HCT116 (cell line): Measurements from ENCODE around the gene KAT6B. TPM values are rescaled to one million over a fixed set of nuclear protein-coding genes. Genes with fewer than 3 reads are reported as not detected.

Experiments used
- ATAC-seq: fragments of 200-7000 bp; cut with Tn5 transposase; 2 replicates; pipeline ENCODE4 v1.9.1; 2020; ENCODE audit warnings: mild to moderate bottlenecking, moderate library complexity
- BruUV-seq: library from RNA; stranded (reverse); fragments of 400-500 nt; replicated peaks from 2 replicates; lab custom pipeline; 2021; lab: Mats Ljungman, UMichigan
- CTCF ChIA-PET: fragments of 300-600 bp; sonication (Branson Sonifier 250); formaldehyde crosslinking; loops from one replicate; lab custom pipeline; 2021; ENCODE audit warnings: antibody characterized with exemption; lab: Charles Lee
- POLR2A ChIA-PET: fragments of 300-600, 350-600 bp; sonication (Branson Sonifier 250); formaldehyde crosslinking; loops from one replicate; lab custom pipeline; 2021; ENCODE audit warnings: antibody characterized with exemption; lab: Charles Lee
- RAD21 ChIA-PET, 2 experiments: fragments of 300-600 bp; sonication (Branson Sonifier 250); formaldehyde crosslinking; loops; one replicate each; lab custom pipeline; 2023; ENCODE audit warnings: low total read pairs in 2 of 2; ENCODE audit not compliant: uncharacterized antibody in 2 of 2, unreplicated experiment in 2 of 2, low non-redundant PET in 1 of 2; lab: Charles Lee
- DNase-seq: peaks from one replicate; pipeline ENCODE4 v3.0.0-alpha.2; 2010; ENCODE audit warnings: low read depth, low spot score
- H2AFZ ChIP-seq: fragments of 200-600 bp; shearing (Covaris generic), sonication (generic); 2 replicates; pipeline ENCODE4 v1.6.1; 2017; ENCODE audit warnings: low read depth, mixed run types, mixed read lengths, antibody characterized with exemption, low read length; ENCODE audit not compliant: poor library complexity, severe bottlenecking
- H3K27ac ChIP-seq: 2 replicates; pipeline ENCODE4 v1.5.1; 2012; ENCODE audit warnings: low read depth, low read length
- H3K27me3 ChIP-seq: fragments of 200-600 bp; sonication (generic); 2 replicates; pipeline ENCODE4 v1.6.1; 2016; ENCODE audit warnings: mixed run types, low read length, mixed read lengths; ENCODE audit not compliant: insufficient read depth
- H3K36me3 ChIP-seq, 2 experiments: fragments of 200-500 bp in 1 of 2; fragments of 200-600 bp in 1 of 2; sonication (Bioruptor generic) in 1 of 2; sonication (generic) in 1 of 2; 2 replicates each; pipeline versions ENCODE4 v1.5.1 to v1.6.1; 2014 to 2016; ENCODE audit warnings: low read length in 2 of 2, inconsistent platforms in 1 of 2, mixed read lengths in 1 of 2, mixed run types in 1 of 2; ENCODE audit not compliant: insufficient read depth in 2 of 2, control insufficient read depth in 1 of 2
- H3K4me1 ChIP-seq, 2 experiments: fragments of 200-600 bp in 1 of 2; sonication (generic) in 1 of 2; 2 replicates each; pipeline versions ENCODE4 v1.5.1 to v1.6.1; 2012 to 2017; ENCODE audit warnings: low read length in 2 of 2, inconsistent platforms in 1 of 2, mild to moderate bottlenecking in 1 of 2, mixed read lengths in 1 of 2, mixed run types in 1 of 2, moderate library complexity in 1 of 2; ENCODE audit not compliant: insufficient read depth in 2 of 2, control insufficient read depth in 1 of 2
- H3K4me2 ChIP-seq: fragments of 200-600 bp; sonication (generic); 2 replicates; pipeline ENCODE4 v1.6.1; 2017; ENCODE audit warnings: mixed run types, low read length, mixed read lengths
- H3K4me3 ChIP-seq, 2 experiments: fragments of 200-600 bp in 1 of 2; sonication (generic) in 1 of 2; replicated peaks in 1 of 2; 2 replicates each; pipeline ENCODE4 v1.5.1; 2011 to 2016; ENCODE audit warnings: low read length in 2 of 2, control low read depth in 1 of 2, low read depth in 1 of 2, mild to moderate bottlenecking in 1 of 2, mixed read lengths in 1 of 2, mixed run types in 1 of 2
- H3K79me2 ChIP-seq: fragments of 200-600 bp; sonication (generic); 2 replicates; pipeline ENCODE4 v1.6.1; 2017; ENCODE audit warnings: mild to moderate bottlenecking, mixed run types, low read length, moderate library complexity, mixed read lengths; ENCODE audit not compliant: insufficient read depth
- H3K9ac ChIP-seq: fragments of 200-600 bp; sonication (generic); 2 replicates; pipeline ENCODE4 v1.6.1; 2016; ENCODE audit warnings: low read length, mixed read lengths
- H3K9me2 ChIP-seq: fragments of 200-600 bp; sonication (generic), shearing (Covaris generic); 2 replicates; pipeline ENCODE4 v1.6.1; 2017; ENCODE audit warnings: mixed run types, mild to moderate bottlenecking, moderate library complexity; ENCODE audit not compliant: insufficient read depth
- H3K9me3 ChIP-seq, 2 experiments: fragments of 200-500 bp in 1 of 2; fragments of 200-600 bp in 1 of 2; sonication (Bioruptor generic) in 1 of 2; sonication (generic) in 1 of 2; 2 replicates each; pipeline ENCODE4 v1.6.1; 2014 to 2017; ENCODE audit warnings: low read length in 2 of 2, mixed read lengths in 2 of 2, inconsistent platforms in 1 of 2, low read depth in 1 of 2, mild to moderate bottlenecking in 1 of 2, mixed run types in 1 of 2, moderate library complexity in 1 of 2; ENCODE audit not compliant: control insufficient read depth in 1 of 2, insufficient read depth in 1 of 2
- H4K20me1 ChIP-seq: fragments of 200-600 bp; sonication (generic), shearing (Covaris generic); 2 replicates; pipeline ENCODE4 v1.6.1; 2017; ENCODE audit warnings: mixed run types, mild to moderate bottlenecking, moderate library complexity; ENCODE audit not compliant: insufficient read depth
- CBX3 ChIP-seq: IDR thresholded peaks from 2 replicates; pipeline ENCODE4 v1.6.1; 2012; ENCODE audit warnings: low read depth
- CEBPB ChIP-seq: IDR thresholded peaks from 2 replicates; pipeline ENCODE4 v1.6.1; 2012; ENCODE audit warnings: low read depth
- CTCF ChIP-seq, 3 experiments: fragments of 200-600 bp in 1 of 3; sonication (generic) in 1 of 3; IDR thresholded peaks in 2 of 3; conservative IDR thresholded peaks in 1 of 3; 2 replicates each; pipeline ENCODE4 v1.5.1; 2012 to 2017; ENCODE audit warnings: low read depth in 2 of 3, low read length in 2 of 3, antibody characterized with exemption in 1 of 3, borderline replicate concordance in 1 of 3, control low read depth in 1 of 3, mild to moderate bottlenecking in 1 of 3, mixed read lengths in 1 of 3, mixed run types in 1 of 3, moderate library complexity in 1 of 3; ENCODE audit not compliant: insufficient read depth in 1 of 3
- EGR1 ChIP-seq: IDR thresholded peaks from 2 replicates; pipeline ENCODE4 v1.6.1; 2012; ENCODE audit warnings: low read depth
- ELF1 ChIP-seq: IDR thresholded peaks from 2 replicates; pipeline ENCODE4 v1.6.1; 2012; ENCODE audit warnings: low read depth, borderline replicate concordance
- FOSL1 ChIP-seq: IDR thresholded peaks from 2 replicates; pipeline ENCODE4 v1.6.1; 2012; ENCODE audit warnings: low read depth
- POLR2A ChIP-seq: IDR thresholded peaks from 2 replicates; pipeline ENCODE4 v1.7.0; 2011; ENCODE audit warnings: borderline replicate concordance; ENCODE audit not compliant: insufficient read depth, insufficient read length; ENCODE audit errors: extremely low read depth
- POLR2AphosphoS5 ChIP-seq: IDR thresholded peaks from 2 replicates; pipeline ENCODE4 v1.6.1; 2011; ENCODE audit warnings: mild to moderate bottlenecking, low read depth, low read length, moderate library complexity
- RAD21 ChIP-seq: IDR thresholded peaks from 2 replicates; pipeline ENCODE4 v1.6.1; 2012; ENCODE audit warnings: low read depth, mild to moderate bottlenecking
- REST ChIP-seq: IDR thresholded peaks from 2 replicates; pipeline ENCODE4 v1.6.1; 2012; ENCODE audit warnings: low read depth
- SIN3A ChIP-seq: IDR thresholded peaks from 2 replicates; pipeline ENCODE4 v1.6.1; 2012; ENCODE audit warnings: low read depth
- SP1 ChIP-seq: IDR thresholded peaks from 2 replicates; pipeline ENCODE4 v1.6.1; 2012; ENCODE audit warnings: low read depth
- YY1 ChIP-seq: IDR thresholded peaks from 2 replicates; pipeline ENCODE4 v1.6.1; 2011; ENCODE audit warnings: low read length, low read depth, moderate library complexity, mild to moderate bottlenecking; ENCODE audit not compliant: insufficient replicate concordance; ENCODE audit errors: extremely low read depth
- ZBTB33 ChIP-seq: IDR thresholded peaks from 2 replicates; pipeline ENCODE4 v1.6.1; 2011; ENCODE audit warnings: mild to moderate bottlenecking, low read length, moderate library complexity; ENCODE audit not compliant: insufficient replicate concordance; ENCODE audit errors: extremely low read depth
- ZFX ChIP-seq: fragments of 450-650 bp; IDR thresholded peaks from 2 replicates; pipeline ENCODE4 v1.6.1; 2017
- ZNF274 ChIP-seq: fragments of 200-500 bp; sonication (Bioruptor generic); IDR thresholded peaks from 2 replicates; pipeline ENCODE4 v1.6.1; 2014; ENCODE audit warnings: mild to moderate bottlenecking, low read depth, low read length, inconsistent platforms
- intact Hi-C: fragments of 100-400 bp; cut with micrococcal nuclease; formaldehyde crosslinking; loops from 2 replicates; pipeline ENCODE4 v1.10.0; 2022
- total RNA-seq: library from RNA; stranded (reverse); gene quantifications from one replicate; pipeline ENCODE4 v1.2.1, GENCODE V29; 2021; ENCODE audit not compliant: unreplicated experiment
- TF ChIP-seq, protein P1 (sequence below): IDR thresholded peaks from 2 replicates; pipeline ENCODE4 v1.6.1; 2012

The KAT6B gene
- total RNA-seq, 1 experiment from 2014 or later: 17.8 TPM

DNA sequence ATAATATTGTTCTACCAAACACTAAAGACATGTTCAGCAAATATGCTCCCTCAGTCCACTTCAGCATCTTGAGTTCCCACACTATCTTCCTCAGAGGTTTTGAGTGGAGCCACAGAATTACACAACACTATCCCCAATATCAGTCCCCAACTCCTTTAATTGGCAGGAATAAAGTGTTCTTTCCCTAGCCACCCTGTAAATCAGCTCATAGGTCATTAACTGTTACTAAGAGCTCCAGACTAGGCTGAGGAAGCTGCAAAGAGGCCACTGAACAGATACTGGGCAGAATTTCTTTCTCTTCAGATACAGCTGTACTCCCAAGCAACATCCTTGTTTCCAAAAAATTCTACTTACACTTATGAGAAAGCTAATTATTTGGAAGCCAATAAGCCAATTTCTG, 11.6 kb upstream of the KAT6B start:
- no peaks in the 10 kb centered on the region for H3K4me1 ChIP-seq
- CTCF ChIA-PET: no interaction called here
- no peak for DNase-seq
- no peak for TF ChIP-seq ZNF274
- TF ChIP-seq POLR2AphosphoS5: no peak
- TF ChIP-seq, protein P1, sequence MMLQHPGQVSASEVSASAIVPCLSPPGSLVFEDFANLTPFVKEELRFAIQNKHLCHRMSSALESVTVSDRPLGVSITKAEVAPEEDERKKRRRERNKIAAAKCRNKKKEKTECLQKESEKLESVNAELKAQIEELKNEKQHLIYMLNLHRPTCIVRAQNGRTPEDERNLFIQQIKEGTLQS: no peak
- no peak for TF ChIP-seq CTCF (IDR thresholded peaks at IDR 0.05 in 2 of 3, conservative IDR thresholded peaks at IDR 0.05 in 1 of 3; ENCODE audit: borderline replicate concordance in 1 of 3, insufficient read depth in 1 of 3, low read depth in 2 of 3, low read length in 2 of 3)
- TF ChIP-seq SP1: no peak
- no peak for TF ChIP-seq SIN3A
- no peak for TF ChIP-seq CEBPB
- TF ChIP-seq ELF1: no peak
- no peak for TF ChIP-seq RAD21
- no peak for TF ChIP-seq YY1
- TF ChIP-seq REST: no peak
- TF ChIP-seq CBX3: no peak
- no peak for TF ChIP-seq POLR2A
- TF ChIP-seq EGR1: no peak
- TF ChIP-seq ZFX: no peak
- TF ChIP-seq FOSL1: no peak
- no peak for TF ChIP-seq ZBTB33
- TF ChIP-seq, all 23 proteins: peak for 0
- Histone ChIP-seq H3K27ac (no peak overlapping the region), H2AFZ (no peak overlapping the region), H3K4me3 (no peak overlapping the region), H4K20me1 (no peaks in the 10 kb centered on the region), H3K79me2 (no peaks in the 10 kb centered on the region), H3K9ac (no peak overlapping the region), H3K4me2 (no peak overlapping the region), H3K36me3 (no peaks in the 10 kb centered on the region), H3K9me3 (peaks cover 4 to 8% of the 10 kb centered on the region in 2 experiments; a peak in 3 of 4 replicates), H3K9me2 (no peaks in the 10 kb centered on the region), H3K27me3 (no peaks in the 10 kb centered on the region)
- RAD21 ChIA-PET: no interaction called here
- intact Hi-C loops: no loop called here
- POLR2A ChIA-PET: no interaction called here
- no peak for ATAC-seq
- BruUV-seq: no TSS peak
